ENCODE results near the gene RDH5.

- TF ChIP-seq CTCF (IDR thresholded peaks at IDR 0.05): no peak
- TF ChIP-seq TP53 (CRISPR knock-in tag; IDR thresholded peaks at IDR 0.05): no peak
- no peak for TF ChIP-seq MLX (CRISPR knock-in tag; IDR thresholded peaks at IDR 0.05)
- TF ChIP-seq ZBTB21 (CRISPR knock-in tag; IDR thresholded peaks at IDR 0.05; ENCODE audit: borderline replicate concordance): no peak
- no peak for TF ChIP-seq CBFB (CRISPR knock-in tag; IDR thresholded peaks at IDR 0.05; ENCODE audit: low read depth)
- no peak for TF ChIP-seq ZNF317 (CRISPR knock-in tag; IDR thresholded peaks at IDR 0.05; ENCODE audit: borderline replicate concordance, low read depth)
- TF ChIP-seq ETV6 (CRISPR knock-in tag; IDR thresholded peaks at IDR 0.05): no peak
- no peak for TF ChIP-seq ZBTB43 (CRISPR knock-in tag; IDR thresholded peaks at IDR 0.05)
- no peak for TF ChIP-seq TCF7 (CRISPR knock-in tag; IDR thresholded peaks at IDR 0.05; ENCODE audit: low read depth)
- no peak for TF ChIP-seq NFE2L1 (CRISPR knock-in tag; IDR thresholded peaks at IDR 0.05)
- no peak for TF ChIP-seq ZNF138 (CRISPR knock-in tag; conservative IDR thresholded peaks at IDR 0.05)
- no peak for TF ChIP-seq SMAD3 (CRISPR knock-in tag; IDR thresholded peaks at IDR 0.05; ENCODE audit: borderline replicate concordance)
Observed at GRCh38 chr12:55704824-55705718, 15.1 kb upstream of the RDH5 start.

All from WTC11 (cell line).